DOHH2 (cell line): ENCODE measurements around the gene MRPL17.
"Not testable (repeated sequence)": the region's sequence is repeated elsewhere in the genome, so short reads cannot be mapped to it uniquely, and the experiment has no call there.

Experiments
- H3F3A ChIP-seq: fragments of 200-600 bp; sonication (generic), shearing (Covaris generic); 2 replicates; pipeline ENCODE4 v1.6.0; 2016; ENCODE audit warnings: antibody characterized with exemption, mild to moderate bottlenecking; ENCODE audit not compliant: control insufficient read depth, insufficient read depth
- H3K27ac ChIP-seq: fragments of 200-600 bp; sonication (generic); 2 replicates; pipeline ENCODE4 v1.5.1; 2014; ENCODE audit warnings: low read depth, mild to moderate bottlenecking, low read length, moderate library complexity
- H3K27me3 ChIP-seq: fragments of 200-600 bp; sonication (generic); 2 replicates; pipeline ENCODE4 v1.6.1; 2014; ENCODE audit warnings: mild to moderate bottlenecking, low read length, mixed read lengths; ENCODE audit not compliant: control insufficient read depth
- H3K36me3 ChIP-seq: fragments of 200-600 bp; sonication (generic); 2 replicates; pipeline ENCODE4 v1.6.1; 2014; ENCODE audit warnings: mild to moderate bottlenecking, low read length, moderate library complexity, mixed read lengths; ENCODE audit not compliant: control insufficient read depth
- H3K4me1 ChIP-seq: fragments of 200-600 bp; sonication (generic); 2 replicates; pipeline ENCODE4 v1.6.1; 2014; ENCODE audit warnings: mild to moderate bottlenecking, low read length, mixed read lengths; ENCODE audit not compliant: control insufficient read depth
- H3K4me2 ChIP-seq: fragments of 200-600 bp; sonication (generic); 2 replicates; pipeline ENCODE4 v1.6.0; 2014; ENCODE audit warnings: mild to moderate bottlenecking, low read length, moderate library complexity
- H3K4me3 ChIP-seq: fragments of 200-600 bp; sonication (generic); 2 replicates; pipeline ENCODE4 v1.5.1; 2014; ENCODE audit warnings: mild to moderate bottlenecking, low read length, mixed read lengths
- H3K79me2 ChIP-seq: fragments of 200-600 bp; sonication (generic); 2 replicates; pipeline ENCODE4 v1.6.1; 2014; ENCODE audit warnings: mild to moderate bottlenecking, low read length, mixed read lengths; ENCODE audit not compliant: control insufficient read depth
- H3K9me2 ChIP-seq: fragments of 200-600 bp; sonication (generic); replicated peaks from 2 replicates; pipeline ENCODE4 v1.6.1; 2014; ENCODE audit warnings: mild to moderate bottlenecking, low read length, mixed read lengths; ENCODE audit not compliant: control insufficient read depth
- H3K9me3 ChIP-seq: fragments of 200-600 bp; sonication (generic); 2 replicates; pipeline ENCODE4 v1.6.1; 2014; ENCODE audit warnings: antibody characterized with exemption, low read length, mixed read lengths; ENCODE audit not compliant: control insufficient read depth, insufficient read depth
- H4K20me1 ChIP-seq: fragments of 200-600 bp; sonication (generic); 2 replicates; pipeline ENCODE4 v1.6.0; 2014; ENCODE audit warnings: low read depth, mild to moderate bottlenecking, antibody characterized with exemption, low read length, moderate library complexity; ENCODE audit not compliant: control insufficient read depth, insufficient read depth
- EZH2phosphoT487 ChIP-seq: fragments of 200-600 bp; sonication (generic); IDR thresholded peaks from 2 replicates; pipeline ENCODE4 v1.6.1; 2017; ENCODE audit warnings: borderline replicate concordance, mild to moderate bottlenecking, antibody characterized with exemption, low read length, moderate library complexity, mixed read lengths
- TF ChIP-seq, protein P1 (sequence below): fragments of 200-600 bp; sonication (generic); IDR thresholded peaks from one replicate; pipeline ENCODE4 v1.5.1; 2014; ENCODE audit warnings: antibody characterized with exemption, mild to moderate bottlenecking, low read depth, low read length; ENCODE audit not compliant: poor library complexity, severe bottlenecking

MRPL17 gene

GRCh38 chr11:6686006-6686405, 2.9 kb upstream of the MRPL17 start:
- Histone ChIP-seq H3K4me2 (no peak overlapping the region), H3K27me3 (no peaks in the 10 kb centered on the region; the same call in 1 of the 2 replicates), H3K9me2 (no peaks in the 10 kb centered on the region), H3K4me3 (no peak overlapping the region), H4K20me1 (peaks cover 12% of the 10 kb centered on the region; the same call in 1 of the 2 replicates), H3K4me1 (peaks cover 16% of the 10 kb centered on the region), H3F3A (peaks cover 3% of the 10 kb centered on the region), H3K27ac (no peak overlapping the region), H3K9me3 (no peaks in the 10 kb centered on the region; the same call in 1 of the 2 replicates), H3K36me3 (peaks cover 21% of the 10 kb centered on the region), H3K79me2 (peaks cover 22% of the 10 kb centered on the region)
- TF ChIP-seq EZH2phosphoT487 = no peak
- TF ChIP-seq, protein P1, sequence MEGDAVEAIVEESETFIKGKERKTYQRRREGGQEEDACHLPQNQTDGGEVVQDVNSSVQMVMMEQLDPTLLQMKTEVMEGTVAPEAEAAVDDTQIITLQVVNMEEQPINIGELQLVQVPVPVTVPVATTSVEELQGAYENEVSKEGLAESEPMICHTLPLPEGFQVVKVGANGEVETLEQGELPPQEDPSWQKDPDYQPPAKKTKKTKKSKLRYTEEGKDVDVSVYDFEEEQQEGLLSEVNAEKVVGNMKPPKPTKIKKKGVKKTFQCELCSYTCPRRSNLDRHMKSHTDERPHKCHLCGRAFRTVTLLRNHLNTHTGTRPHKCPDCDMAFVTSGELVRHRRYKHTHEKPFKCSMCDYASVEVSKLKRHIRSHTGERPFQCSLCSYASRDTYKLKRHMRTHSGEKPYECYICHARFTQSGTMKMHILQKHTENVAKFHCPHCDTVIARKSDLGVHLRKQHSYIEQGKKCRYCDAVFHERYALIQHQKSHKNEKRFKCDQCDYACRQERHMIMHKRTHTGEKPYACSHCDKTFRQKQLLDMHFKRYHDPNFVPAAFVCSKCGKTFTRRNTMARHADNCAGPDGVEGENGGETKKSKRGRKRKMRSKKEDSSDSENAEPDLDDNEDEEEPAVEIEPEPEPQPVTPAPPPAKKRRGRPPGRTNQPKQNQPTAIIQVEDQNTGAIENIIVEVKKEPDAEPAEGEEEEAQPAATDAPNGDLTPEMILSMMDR = no peak

DNA sequence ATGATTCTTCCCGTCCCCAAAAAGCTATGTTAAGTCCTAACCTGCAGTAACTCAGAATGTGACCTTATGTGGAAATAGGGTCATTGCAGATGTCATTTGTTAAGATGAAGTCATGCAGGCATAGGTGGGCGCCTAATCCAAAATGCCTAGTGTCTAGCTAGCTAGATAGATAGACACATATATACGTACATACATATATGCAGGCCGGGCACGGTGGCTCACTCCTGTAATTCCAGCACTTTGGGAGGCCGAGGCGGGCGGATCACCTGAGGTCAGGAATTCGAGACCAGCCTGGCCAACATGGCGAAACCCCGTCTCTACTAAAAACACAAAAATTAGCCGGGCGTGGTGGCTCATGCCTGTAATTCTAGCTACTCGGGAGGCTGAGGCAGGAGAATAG, 928 bp upstream of the MRPL17 start:
- H3K4me1 ChIP-seq = peaks cover 19% of the 10 kb centered on the region
- peaks cover 19% of the 10 kb centered on the region for H3F3A ChIP-seq
- H3K4me2 ChIP-seq = peak overlapping the region; percentile 94
- peaks cover 31% of the 10 kb centered on the region for H3K79me2 ChIP-seq
- H3K9me3 ChIP-seq, H3K27me3 ChIP-seq, H3K9me2 ChIP-seq: not testable (repeated sequence)
- peak overlapping the region; percentile 100 for H3K4me3 ChIP-seq
- H3K36me3 ChIP-seq = peaks cover 39% of the 10 kb centered on the region
- H3K27ac ChIP-seq = peak overlapping the region; percentile 65; the same call in 1 of the 2 replicates
- H4K20me1 ChIP-seq = peaks cover 15% of the 10 kb centered on the region; the same call in 1 of the 2 replicates

- Histone ChIP-seq H4K20me1 (peaks cover 15% of the 10 kb centered on the region; the same call in 1 of the 2 replicates), H3K27me3 (no peaks in the 10 kb centered on the region), H3K9me2 (no peaks in the 10 kb centered on the region), H3K36me3 (peaks cover 40% of the 10 kb centered on the region), H3K4me2 (peak overlapping the region; percentile 94), H3K27ac (peak overlapping the region; percentile 65), H3K4me1 (peaks cover 19% of the 10 kb centered on the region), H3K4me3 (peak overlapping the region; percentile 100), H3F3A (peaks cover 23% of the 10 kb centered on the region), H3K9me3 (no peaks in the 10 kb centered on the region), H3K79me2 (peaks cover 31% of the 10 kb centered on the region)
- TF ChIP-seq, protein P1 = no peak
- no peak for TF ChIP-seq EZH2phosphoT487
Measured at GRCh38 chr11:6682591-6682935, 577 bp downstream of the MRPL17 start.

- peaks cover 23% of the 10 kb centered on the region for H3F3A ChIP-seq
- peak overlapping the region; percentile 94 for H3K4me2 ChIP-seq
- peak overlapping the region; percentile 100 for H3K4me3 ChIP-seq
- H3K27ac ChIP-seq = no peak overlapping the region
- H4K20me1 ChIP-seq = peaks cover 15% of the 10 kb centered on the region; the same call in 1 of the 2 replicates
- peaks cover 19% of the 10 kb centered on the region for H3K4me1 ChIP-seq
- no peaks in the 10 kb centered on the region for H3K9me2 ChIP-seq
- H3K36me3 ChIP-seq = peaks cover 40% of the 10 kb centered on the region
- TF ChIP-seq EZH2phosphoT487 = no peak
- TF ChIP-seq, protein P1 = no peak
- H3K27me3 ChIP-seq = no peaks in the 10 kb centered on the region
- H3K79me2 ChIP-seq = peaks cover 31% of the 10 kb centered on the region
- no peaks in the 10 kb centered on the region for H3K9me3 ChIP-seq
Measured at GRCh38 chr11:6681949-6682348, 1.2 kb downstream of the MRPL17 start.
